Measurements from ENCODE around the gene COL5A1.

- TF ChIP-seq CTCF (IDR thresholded peaks at IDR 0.05; ENCODE audit: borderline replicate concordance, extremely low read depth, low read length, poor library complexity, severe bottlenecking) (no peak), EZH2 (IDR thresholded peaks at IDR 0.05; ENCODE audit: borderline replicate concordance, low read depth, low read length, severe bottlenecking) (no peak)
These were observed 9.3 kb upstream of the COL5A1 start for GRCh38 chr9:134632329-134632728.

Measured in DND-41 (cell line).